ENCODE measurements around the gene SPTBN1.

GRCh38 chr2:54570321-54570855 is 114.3 kb downstream of the SPTBN1 start:
- TF ChIP-seq PREB (CRISPR knock-in tag; IDR thresholded peaks at IDR 0.05; ENCODE audit: borderline replicate concordance), result no peak
- TF ChIP-seq CTCF (IDR thresholded peaks at IDR 0.05), result no peak
- TF ChIP-seq FOXJ3 (CRISPR knock-in tag; IDR thresholded peaks at IDR 0.05; ENCODE audit: borderline replicate concordance), result no peak
- TF ChIP-seq MLX (CRISPR knock-in tag; IDR thresholded peaks at IDR 0.05), result no peak

All from WTC11 (cell line).